Measurements from ENCODE around the gene TRABD2B. TPM values are rescaled to one million over a fixed set of nuclear protein-coding genes. Genes with fewer than 3 reads are reported as not detected.

TRABD2B gene
- total and polyA plus RNA-seq, 3 experiments from 2014 or later, result not detected

GRCh38 chr1:47938520-47938919, 58.7 kb downstream of the TRABD2B start:
- peaks cover 3 to 21% of the 10 kb centered on the region in 2 donors for H3K27me3 Mint-ChIP-seq
- no peaks in the 10 kb centered on the region for H3K9me3 Mint-ChIP-seq
- Histone ChIP-seq H3K27me3 (ENCODE audit: insufficient read depth, low read length, poor library complexity, severe bottlenecking) (no peaks in the 10 kb centered on the region), H3K4me1 (ENCODE audit: insufficient read depth, low read length) (no peaks in the 10 kb centered on the region), H3K27ac (ENCODE audit: low read depth, low read length) (no peak overlapping the region), H3K4me3 (ENCODE audit: low read length) (no peak overlapping the region), H3K9me3 (ENCODE audit: low read length) (no peaks in the 10 kb centered on the region), H3K36me3 (ENCODE audit: insufficient read depth, low read length) (no peaks in the 10 kb centered on the region)
- DNase-seq, result no peak
- ChIA-PET CTCF (no interaction called here), POLR2A (no interaction called here)
- no peak overlapping the region for H3K27ac Mint-ChIP-seq
- H3K36me3 Mint-ChIP-seq, result no peaks in the 10 kb centered on the region
- H3K4me3 Mint-ChIP-seq, result no peak overlapping the region
- no peaks in the 10 kb centered on the region for H3K4me1 Mint-ChIP-seq

GRCh38 chr1:47937586-47938254, 59.5 kb downstream of the TRABD2B start:
- H3K27ac Mint-ChIP-seq, result no peak overlapping the region

DNA sequence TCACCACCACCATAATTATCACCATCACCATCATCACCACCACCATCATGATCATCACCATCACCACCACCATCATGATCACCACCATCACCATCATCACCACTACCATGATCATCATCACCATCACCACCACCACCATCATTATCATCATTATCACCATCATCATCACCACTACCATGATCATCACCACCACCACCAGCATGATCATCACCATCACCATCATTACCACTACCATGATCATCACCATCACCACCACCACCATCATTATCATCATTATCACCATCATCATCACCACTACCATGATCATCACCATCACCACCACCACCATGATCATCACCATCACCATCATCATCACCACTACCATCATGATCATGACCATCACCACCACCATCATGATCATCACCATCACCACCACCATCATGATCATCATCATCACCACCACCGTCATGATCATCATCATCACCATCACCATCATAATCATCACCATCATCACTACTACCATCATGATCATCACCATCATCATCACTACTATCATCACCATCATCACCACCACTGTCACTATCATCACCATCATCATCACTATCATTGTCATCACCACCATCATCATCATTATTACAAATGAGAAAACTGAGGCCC, 60.2 kb downstream of the TRABD2B start:
- H3K36me3 Mint-ChIP-seq, result no peaks in the 10 kb centered on the region
- no peaks in the 10 kb centered on the region for H3K27me3 ChIP-seq (ENCODE audit: insufficient read depth, low read length, poor library complexity, severe bottlenecking)
- CTCF ChIA-PET, result no interaction called here
- no peak overlapping the region for H3K4me3 ChIP-seq (ENCODE audit: low read length)
- no peaks in the 10 kb centered on the region for H3K9me3 ChIP-seq (ENCODE audit: low read length)
- no peak overlapping the region for H3K4me3 Mint-ChIP-seq
- H3K36me3 ChIP-seq (ENCODE audit: insufficient read depth, low read length), result no peaks in the 10 kb centered on the region
- peaks cover 5 to 29% of the 10 kb centered on the region in 2 donors for H3K27me3 Mint-ChIP-seq
- H3K27ac Mint-ChIP-seq, result no peak overlapping the region
- no peak overlapping the region for H3K27ac ChIP-seq (ENCODE audit: low read depth, low read length)
- H3K4me1 Mint-ChIP-seq, result no peaks in the 10 kb centered on the region
- DNase-seq, result no peak
- no peaks in the 10 kb centered on the region for H3K4me1 ChIP-seq (ENCODE audit: insufficient read depth, low read length)
- no peaks in the 10 kb centered on the region for H3K9me3 Mint-ChIP-seq
- POLR2A ChIA-PET, result no interaction called here

More at GRCh38 chr1:47937586-47938254, 59.5 kb downstream of the TRABD2B start:
- H3K27me3 Mint-ChIP-seq, result peaks cover 4 to 24% of the 10 kb centered on the region in 2 donors
- Histone ChIP-seq H3K4me1 (ENCODE audit: insufficient read depth, low read length) (no peaks in the 10 kb centered on the region), H3K9me3 (ENCODE audit: low read length) (no peaks in the 10 kb centered on the region), H3K27me3 (ENCODE audit: insufficient read depth, low read length, poor library complexity, severe bottlenecking) (no peaks in the 10 kb centered on the region), H3K4me3 (ENCODE audit: low read length) (no peak overlapping the region), H3K27ac (ENCODE audit: low read depth, low read length) (no peak overlapping the region), H3K36me3 (ENCODE audit: insufficient read depth, low read length) (no peaks in the 10 kb centered on the region)
- H3K4me3 Mint-ChIP-seq, result no peak overlapping the region
- no peaks in the 10 kb centered on the region for H3K9me3 Mint-ChIP-seq
- H3K4me1 Mint-ChIP-seq, result no peaks in the 10 kb centered on the region
- ChIA-PET POLR2A (no interaction called here), CTCF (no interaction called here)
- no peaks in the 10 kb centered on the region for H3K36me3 Mint-ChIP-seq
- no peak for DNase-seq

DNA sequence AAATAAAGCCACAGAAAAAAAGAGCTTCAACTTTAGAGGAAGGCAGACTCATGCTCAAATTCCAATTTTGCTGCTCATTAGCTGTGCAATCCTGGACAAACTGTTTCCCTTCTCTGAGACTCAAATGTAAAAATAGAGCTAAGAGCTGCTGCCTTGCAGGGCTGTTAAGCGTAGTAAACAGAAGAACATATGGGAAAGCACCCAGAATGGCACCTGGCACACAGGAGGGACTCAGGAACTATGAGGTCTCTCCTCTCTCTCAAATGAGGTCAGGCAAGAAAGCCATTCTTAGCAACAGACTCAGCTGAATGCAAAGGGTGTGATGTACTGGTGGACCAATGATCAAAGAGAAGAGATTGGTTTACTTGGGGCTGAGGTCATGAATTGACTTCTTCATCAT, 61.3 kb downstream of the TRABD2B start:
- H3K4me3 Mint-ChIP-seq, result no peak overlapping the region
- CTCF ChIA-PET, result no interaction called here

DNA sequence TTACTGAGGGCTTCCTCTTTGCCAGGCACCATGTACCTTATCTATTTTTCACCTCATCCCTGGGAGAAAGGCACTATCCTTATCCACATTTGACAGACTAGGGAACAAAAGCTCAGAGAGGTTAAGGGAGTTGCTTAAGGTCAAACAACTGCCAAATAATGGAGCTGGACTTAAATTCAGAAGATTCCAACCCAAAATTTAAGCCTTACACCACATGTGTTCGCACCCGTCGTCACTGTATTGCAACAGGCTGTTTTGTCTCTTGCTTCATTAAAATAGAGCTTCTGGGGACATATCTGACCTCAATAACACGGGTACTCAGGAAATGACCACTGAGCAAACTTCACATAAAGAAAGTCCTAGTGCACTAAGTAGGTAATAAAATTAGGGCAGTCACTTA, 62.0 kb downstream of the TRABD2B start:
- Histone ChIP-seq H3K4me3 (ENCODE audit: low read length) (no peak overlapping the region), H3K4me1 (ENCODE audit: insufficient read depth, low read length) (no peaks in the 10 kb centered on the region), H3K9me3 (ENCODE audit: low read length) (no peaks in the 10 kb centered on the region), H3K27me3 (ENCODE audit: insufficient read depth, low read length, poor library complexity, severe bottlenecking) (no peaks in the 10 kb centered on the region), H3K27ac (ENCODE audit: low read depth, low read length) (no peak overlapping the region), H3K36me3 (ENCODE audit: insufficient read depth, low read length) (no peaks in the 10 kb centered on the region)
- Mint-ChIP-seq H3K4me1 (no peaks in the 10 kb centered on the region), H3K4me3 (no peak overlapping the region), H3K9me3 (no peaks in the 10 kb centered on the region), H3K27me3 (peaks cover 8 to 32% of the 10 kb centered on the region in 2 donors), H3K36me3 (no peaks in the 10 kb centered on the region), H3K27ac (no peak overlapping the region)
- CTCF ChIA-PET, result no interaction called here
- DNase-seq, result no peak
- POLR2A ChIA-PET, result no interaction called here

More for the DNA sequence above, 61.3 kb downstream of the TRABD2B start:
- Histone ChIP-seq H3K4me1 (ENCODE audit: insufficient read depth, low read length) (no peaks in the 10 kb centered on the region), H3K36me3 (ENCODE audit: insufficient read depth, low read length) (no peaks in the 10 kb centered on the region), H3K27ac (ENCODE audit: low read depth, low read length) (no peak overlapping the region), H3K9me3 (ENCODE audit: low read length) (no peaks in the 10 kb centered on the region), H3K27me3 (ENCODE audit: insufficient read depth, low read length, poor library complexity, severe bottlenecking) (no peaks in the 10 kb centered on the region), H3K4me3 (ENCODE audit: low read length) (no peak overlapping the region)
- Mint-ChIP-seq H3K4me1 (no peaks in the 10 kb centered on the region), H3K27ac (no peak overlapping the region), H3K27me3 (peaks cover 5 to 30% of the 10 kb centered on the region in 2 donors), H3K36me3 (no peaks in the 10 kb centered on the region), H3K9me3 (no peaks in the 10 kb centered on the region)
- DNase-seq, result no peak
- POLR2A ChIA-PET, result no interaction called here

DNA sequence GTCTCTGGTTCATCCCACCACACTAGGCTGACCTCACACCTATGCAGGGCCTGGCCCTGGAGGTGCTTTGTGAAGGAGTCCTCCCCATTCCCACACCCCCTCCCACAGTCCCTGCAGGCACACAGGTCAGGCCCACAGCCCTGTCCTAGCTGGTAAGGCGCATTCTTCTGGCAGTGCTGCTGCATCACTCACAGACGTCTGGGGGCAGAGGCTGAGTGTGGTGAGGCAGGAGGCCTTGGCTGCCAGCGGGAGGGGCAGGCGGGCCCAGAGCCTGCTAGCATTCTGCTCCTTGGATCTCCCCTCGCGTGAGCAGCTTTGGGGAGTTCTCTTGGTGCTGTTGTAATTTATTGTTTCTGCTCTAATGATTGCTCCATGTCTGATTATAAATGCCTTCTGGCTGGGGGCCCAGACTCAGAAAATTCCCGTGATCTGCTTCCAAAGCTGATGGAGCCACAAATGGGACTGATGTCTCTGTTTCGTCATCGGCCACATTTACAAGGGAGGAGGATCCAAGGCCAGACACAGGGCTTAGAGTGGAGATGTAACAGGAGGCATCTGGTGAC, 62.9 kb downstream of the TRABD2B start:
- no peak for DNase-seq
- ChIA-PET POLR2A (no interaction called here), CTCF (no interaction called here)
- H3K36me3 ChIP-seq (ENCODE audit: insufficient read depth, low read length), result no peaks in the 10 kb centered on the region
- Mint-ChIP-seq H3K27ac (no peak overlapping the region), H3K4me1 (no peaks in the 10 kb centered on the region), H3K27me3 (peaks cover 8 to 28% of the 10 kb centered on the region in 2 donors), H3K9me3 (no peaks in the 10 kb centered on the region), H3K4me3 (no peak overlapping the region), H3K36me3 (no peaks in the 10 kb centered on the region)
- H3K4me1 ChIP-seq (ENCODE audit: insufficient read depth, low read length), result no peaks in the 10 kb centered on the region
- H3K27ac ChIP-seq (ENCODE audit: low read depth, low read length), result no peak overlapping the region
- H3K9me3 ChIP-seq (ENCODE audit: low read length), result no peaks in the 10 kb centered on the region
- H3K27me3 ChIP-seq (ENCODE audit: insufficient read depth, low read length, poor library complexity, severe bottlenecking), result no peaks in the 10 kb centered on the region
- H3K4me3 ChIP-seq (ENCODE audit: low read length), result no peak overlapping the region

GRCh38 chr1:47932743-47933142, 64.4 kb downstream of the TRABD2B start:
- Mint-ChIP-seq H3K4me3 (no peak overlapping the region), H3K27me3 (peaks cover 8 to 28% of the 10 kb centered on the region in 2 donors), H3K4me1 (no peaks in the 10 kb centered on the region), H3K27ac (no peak overlapping the region), H3K9me3 (no peaks in the 10 kb centered on the region), H3K36me3 (no peaks in the 10 kb centered on the region)
- Histone ChIP-seq H3K27ac (ENCODE audit: low read depth, low read length) (no peak overlapping the region), H3K4me1 (ENCODE audit: insufficient read depth, low read length) (no peaks in the 10 kb centered on the region), H3K27me3 (ENCODE audit: insufficient read depth, low read length, poor library complexity, severe bottlenecking) (no peaks in the 10 kb centered on the region), H3K36me3 (ENCODE audit: insufficient read depth, low read length) (no peaks in the 10 kb centered on the region), H3K9me3 (ENCODE audit: low read length) (no peaks in the 10 kb centered on the region), H3K4me3 (ENCODE audit: low read length) (no peak overlapping the region)
- ChIA-PET CTCF (no interaction called here), POLR2A (no interaction called here)
- DNase-seq, result no peak

GRCh38 chr1:47931395-47931794, 65.8 kb downstream of the TRABD2B start:
- no peaks in the 10 kb centered on the region for H3K36me3 Mint-ChIP-seq
- POLR2A ChIA-PET, result no interaction called here
- H3K4me1 Mint-ChIP-seq, result no peaks in the 10 kb centered on the region
- no peaks in the 10 kb centered on the region for H3K4me1 ChIP-seq (ENCODE audit: insufficient read depth, low read length)
- no peak overlapping the region for H3K27ac ChIP-seq (ENCODE audit: low read depth, low read length)
- no peaks in the 10 kb centered on the region for H3K27me3 ChIP-seq (ENCODE audit: insufficient read depth, low read length, poor library complexity, severe bottlenecking)
- peaks cover 11 to 32% of the 10 kb centered on the region in 2 donors for H3K27me3 Mint-ChIP-seq
- no peaks in the 10 kb centered on the region for H3K36me3 ChIP-seq (ENCODE audit: insufficient read depth, low read length)
- H3K27ac Mint-ChIP-seq, result no peak overlapping the region
- H3K9me3 ChIP-seq (ENCODE audit: low read length), result no peaks in the 10 kb centered on the region
- no peak overlapping the region for H3K4me3 Mint-ChIP-seq
- no peak overlapping the region for H3K4me3 ChIP-seq (ENCODE audit: low read length)
- CTCF ChIA-PET, result no interaction called here
- DNase-seq, result no peak
- H3K9me3 Mint-ChIP-seq, result no peaks in the 10 kb centered on the region

Measured in CD8-positive, alpha-beta memory T cell (primary cell).